Heart right ventricle (tissue), 16 donors: ENCODE results near the gene ITPR3. TPM values are rescaled to one million over a fixed set of nuclear protein-coding genes. Genes with fewer than 3 reads are reported as not detected.

Source experiments
- ATAC-seq, 8 donors: fragments of 200-7000 bp; cut with Tn5 transposase; one replicate each; pipeline ENCODE4 v1.9.1; 2020; ENCODE audit warnings: mild to moderate bottlenecking in 8 of 8, moderate library complexity in 8 of 8, moderate number of reproducible peaks in 1 of 8
- DNase-seq, 2 donors: peaks; one replicate each; pipeline ENCODE4 v3.0.0-alpha.2; 2020
- H3K27ac ChIP-seq, 10 donors: fragments of 200-600 bp; sonication (generic) in 2 of 10; one replicate each; pipeline versions ENCODE4 v1.5.0 to v1.8.0; 2020 to 2022; ENCODE audit warnings: mild to moderate bottlenecking in 3 of 10
- H3K27me3 ChIP-seq, 7 donors: fragments of 200-600 bp; one replicate each; pipeline ENCODE4 v1.8.0; 2021 to 2022; ENCODE audit warnings: mild to moderate bottlenecking in 2 of 7
- H3K36me3 ChIP-seq, 9 donors: fragments of 200-600 bp; sonication (generic) in 1 of 9; one replicate each; pipeline versions ENCODE4 v1.5.0 to v1.8.0; 2020 to 2022; ENCODE audit warnings: mild to moderate bottlenecking in 2 of 9
- H3K4me1 ChIP-seq, 9 donors: fragments of 200-600 bp; sonication (generic) in 1 of 9; one replicate each; pipeline versions ENCODE4 v1.5.0 to v1.8.0; 2020 to 2022; ENCODE audit warnings: mild to moderate bottlenecking in 4 of 9
- H3K4me3 ChIP-seq, 10 donors: fragments of 200-600 bp; sonication (generic) in 2 of 10; one replicate each; pipeline versions ENCODE4 v1.5.0 to v1.8.0; 2020 to 2022; ENCODE audit warnings: mild to moderate bottlenecking in 7 of 10, moderate library complexity in 2 of 10
- H3K9me3 ChIP-seq, 11 donors: fragments of 200-600 bp in 10 of 11; sonication (generic) in 2 of 11; one replicate each; pipeline versions ENCODE4 v1.5.0 to v1.8.0; 2013 to 2022; ENCODE audit warnings: mild to moderate bottlenecking in 2 of 11, control low read depth in 1 of 11, moderate library complexity in 1 of 11
- WGBS, 2 donors: extraction: QIAGEN DNeasy Blood & Tissue Kit; methylation state at CpG; one replicate each; pipeline ENCODE4 v1.1.7; 2013; ENCODE audit warnings: inconsistent platforms in 1 of 2; 5-methylcytosine and 5-hydroxymethylcytosine counted together
- intact Hi-C, 10 donors: fragments of 100-400 bp; cut with DNase I; formaldehyde crosslinking; loops; one replicate each; pipeline versions ENCODE4 v1.11.1 to v1.14.2; 2022
- polyA plus RNA-seq, 2 donors: library from polyadenylated mRNA; stranded (reverse); fragments of 200-250 nt; gene quantifications; one replicate each; pipeline ENCODE4 v1.2.3, GENCODE V29; 2013
- total RNA-seq, 10 donors: library from RNA; stranded (reverse); fragmentation: NEBNext Ultra II Directional in 3 of 10; extraction: Animal tissue kit (Norgen Biotek cat#: 25700) in 3 of 10; gene quantifications; one replicate each; pipeline versions ENCODE4 v1.2.1 to v1.2.4, GENCODE V29; 2021 to 2023
- TF ChIP-seq, protein P1 (sequence below), 9 donors: fragments of 200-600 bp; sonication (generic) in 2 of 9; IDR thresholded peaks; one replicate each; pipeline versions ENCODE4 v1.5.0 to v1.8.0; 2021 to 2022; ENCODE audit warnings: antibody characterized with exemption in 9 of 9, mild to moderate bottlenecking in 5 of 9, moderate library complexity in 1 of 9
- donor health status: Arrhythmogenic right ventricular cardiomyopathy.
- donor health status: ischemic (EF 13 %, LVEDD 7.1; RV severe dilation, severe dysfunction).
- donor health status: healthy with polysubstance abuse.
- donor health status: DM: no; HTN: yes; CAD: no.
- donor health status: DM: no; HTN: no; CAD: no.
- donor health status: ischemic (EF 25% LVEDD 6.9; RV normal size, moderate dysfunction).
- donor health status: ischemic (EF 25% LVEDD 5.7; RV mildly dilated, moderate dysfunction).
- donor health status: healthy.
- donor health status: DM: yes; HTN: yes; CAD: no.
- donor health status: Ischemic cardiomyopathy.
- donor health status: ischemic (EF 35%, LVEDD 5.7; RV mildly dilated, moderate dysfunction).
- donor health status: nonischemic (EF 11% LVEDD 7.7; RV severe dilation, severe dysfunction).
- donor health status: DM: yes; HTN: yes; CAD: no.
- donor health status: PGD.
- donor health status: ischemic (EF 29% LVEDD 5.4; RV normal size, mild dysfunction).
- donor health status: nonischemic (EF 23%, LVEDD 6.1; RV moderate dilation, normal function).

Gene ITPR3
- total and polyA plus RNA-seq, 12 donors, result 3.2 to 16.7 (median 6.0) TPM

- intact Hi-C loops, result no loop called here
- no peak overlapping the region for H3K27ac ChIP-seq
- H3K36me3 ChIP-seq, result no peaks in the 10 kb centered on the region
- H3K4me3 ChIP-seq, result no peak overlapping the region
- DNase-seq (no peak), ATAC-seq (peak in 1 of 8 donors; percentile 12)
- TF ChIP-seq, protein P1, sequence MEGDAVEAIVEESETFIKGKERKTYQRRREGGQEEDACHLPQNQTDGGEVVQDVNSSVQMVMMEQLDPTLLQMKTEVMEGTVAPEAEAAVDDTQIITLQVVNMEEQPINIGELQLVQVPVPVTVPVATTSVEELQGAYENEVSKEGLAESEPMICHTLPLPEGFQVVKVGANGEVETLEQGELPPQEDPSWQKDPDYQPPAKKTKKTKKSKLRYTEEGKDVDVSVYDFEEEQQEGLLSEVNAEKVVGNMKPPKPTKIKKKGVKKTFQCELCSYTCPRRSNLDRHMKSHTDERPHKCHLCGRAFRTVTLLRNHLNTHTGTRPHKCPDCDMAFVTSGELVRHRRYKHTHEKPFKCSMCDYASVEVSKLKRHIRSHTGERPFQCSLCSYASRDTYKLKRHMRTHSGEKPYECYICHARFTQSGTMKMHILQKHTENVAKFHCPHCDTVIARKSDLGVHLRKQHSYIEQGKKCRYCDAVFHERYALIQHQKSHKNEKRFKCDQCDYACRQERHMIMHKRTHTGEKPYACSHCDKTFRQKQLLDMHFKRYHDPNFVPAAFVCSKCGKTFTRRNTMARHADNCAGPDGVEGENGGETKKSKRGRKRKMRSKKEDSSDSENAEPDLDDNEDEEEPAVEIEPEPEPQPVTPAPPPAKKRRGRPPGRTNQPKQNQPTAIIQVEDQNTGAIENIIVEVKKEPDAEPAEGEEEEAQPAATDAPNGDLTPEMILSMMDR (IDR thresholded peaks at IDR 0.05), result no peak
- H3K4me1 ChIP-seq, result peaks cover 11 to 28% (median 25%) of the 10 kb centered on the region in 9 donors
- peaks cover 0 to 5% (median 0%) of the 10 kb centered on the region in 11 donors for H3K9me3 ChIP-seq
- WGBS, 2 donors, result 65 to 74% methylated on average over 10 of the region's 10 CpGs
- no peaks in the 10 kb centered on the region for H3K27me3 ChIP-seq
Measured at GRCh38 chr6:33613795-33614168, 7.3 kb upstream of the ITPR3 start.

GRCh38 chr6:33616113-33616512 is 5.0 kb upstream of the ITPR3 start:
- Histone ChIP-seq H3K36me3 (no peaks in the 10 kb centered on the region), H3K9me3 (peaks cover 0 to 5% (median 0%) of the 10 kb centered on the region in 11 donors), H3K27me3 (no peaks in the 10 kb centered on the region), H3K4me3 (no peak overlapping the region), H3K4me1 (peaks cover 0 to 19% (median 13%) of the 10 kb centered on the region in 9 donors), H3K27ac (no peak overlapping the region)
- ATAC-seq (no peak), DNase-seq (no peak)
- TF ChIP-seq, protein P1 (IDR thresholded peaks at IDR 0.05), result no peak
- intact Hi-C loops, result no loop called here
- WGBS, 2 donors, result 84 to 92% methylated on average over 2 of the region's 2 CpGs

GRCh38 chr6:33616913-33617312 is 4.2 kb upstream of the ITPR3 start:
- H3K4me1 ChIP-seq, result peaks cover 0 to 23% (median 13%) of the 10 kb centered on the region in 9 donors
- no peak overlapping the region for H3K27ac ChIP-seq
- intact Hi-C loops, result no loop called here
- H3K9me3 ChIP-seq, result peaks cover 0 to 4% (median 0%) of the 10 kb centered on the region in 11 donors
- peaks cover 0 to 7% (median 6%) of the 10 kb centered on the region in 7 donors for H3K27me3 ChIP-seq
- H3K36me3 ChIP-seq, result no peaks in the 10 kb centered on the region
- 91 to 94% methylated on average over 2 to 4 of the region's 4 CpGs for WGBS, 2 donors
- no peak overlapping the region for H3K4me3 ChIP-seq
- no peak for ATAC-seq
- no peak for DNase-seq
- TF ChIP-seq, protein P1 (IDR thresholded peaks at IDR 0.05), result no peak

GRCh38 chr6:33619166-33619840 is 1.8 kb upstream of the ITPR3 start:
- intact Hi-C loops, result no loop called here
- 47 to 61% methylated on average over 5 of the region's 5 CpGs for WGBS, 2 donors
- Histone ChIP-seq H3K9me3 (no peaks in the 10 kb centered on the region), H3K27ac (peak overlapping the region in 9 of 10 donors; percentile 86 to 97 (median 93)), H3K27me3 (peaks cover 0 to 11% (median 8%) of the 10 kb centered on the region in 7 donors), H3K4me3 (peak overlapping the region in 3 of 10 donors; percentile 60 to 76 (median 70)), H3K4me1 (peaks cover 0 to 41% (median 24%) of the 10 kb centered on the region in 9 donors), H3K36me3 (peaks cover 0 to 4% (median 0%) of the 10 kb centered on the region in 9 donors)
- ATAC-seq, result no peak
- TF ChIP-seq, protein P1 (IDR thresholded peaks at IDR 0.05), result no peak
- DNase-seq, result no peak
